Activated B cell treated with CpG ODN at 0.5 μM for 24 hours (primary cell): Measurements from ENCODE around the gene ABAT. TPM values are rescaled to one million over a fixed set of nuclear protein-coding genes. Genes with fewer than 3 reads are reported as not detected.

Experiments
- ATAC-seq: fragments of 200-7000 bp; cut with Tn5 transposase; one replicate; pipeline ENCODE4 v1.10.0; 2021; ENCODE audit warnings: low read depth, mild to moderate bottlenecking, moderate library complexity
- CTCF ChIA-PET: fragments of 350-600 bp; sonication (Branson Sonifier 250); formaldehyde crosslinking; loops from one replicate; lab custom pipeline; 2021; ENCODE audit warnings: antibody characterized with exemption; lab: Charles Lee
- POLR2A ChIA-PET: fragments of 350-600 bp; sonication (Branson Sonifier 250); formaldehyde crosslinking; loops from one replicate; lab custom pipeline; 2021; ENCODE audit warnings: antibody characterized with exemption; lab: Charles Lee
- DNase-seq: peaks from one replicate; pipeline ENCODE4 v3.0.0; 2022
- H3K27ac Mint-ChIP-seq: one replicate; pipeline ENCODE4 v1.8.0; 2020; ENCODE audit warnings: mixed read lengths
- H3K27me3 Mint-ChIP-seq: one replicate; pipeline ENCODE4 v1.8.0; 2021; ENCODE audit warnings: mixed read lengths
- H3K36me3 Mint-ChIP-seq: one replicate; pipeline ENCODE4 v1.8.0; 2021; ENCODE audit warnings: low read depth, mixed read lengths
- H3K4me1 Mint-ChIP-seq: one replicate; pipeline ENCODE4 v1.8.0; 2021; ENCODE audit warnings: mixed read lengths
- H3K4me3 Mint-ChIP-seq: one replicate; pipeline ENCODE4 v1.8.0; 2020; ENCODE audit warnings: mild to moderate bottlenecking, mixed read lengths
- H3K9me3 Mint-ChIP-seq: one replicate; pipeline ENCODE4 v1.8.0; 2020; ENCODE audit warnings: mixed read lengths
- intact Hi-C: fragments of 100-400 bp; cut with micrococcal nuclease; formaldehyde crosslinking; loops from one replicate; pipeline ENCODE4 v1.15.1; 2024
- total RNA-seq: library from RNA; stranded (reverse); gene quantifications from 2 replicates; pipeline ENCODE4 v1.2.3, GENCODE V29; 2022
- TF ChIP-seq, protein P1 (sequence below): fragments of 200-600 bp; IDR thresholded peaks from one replicate; pipeline ENCODE4 v1.8.0; 2022; ENCODE audit warnings: antibody characterized with exemption, mild to moderate bottlenecking

The ABAT gene
- total RNA-seq, 1 donor from 2014 or later = 13.2 TPM

DNA sequence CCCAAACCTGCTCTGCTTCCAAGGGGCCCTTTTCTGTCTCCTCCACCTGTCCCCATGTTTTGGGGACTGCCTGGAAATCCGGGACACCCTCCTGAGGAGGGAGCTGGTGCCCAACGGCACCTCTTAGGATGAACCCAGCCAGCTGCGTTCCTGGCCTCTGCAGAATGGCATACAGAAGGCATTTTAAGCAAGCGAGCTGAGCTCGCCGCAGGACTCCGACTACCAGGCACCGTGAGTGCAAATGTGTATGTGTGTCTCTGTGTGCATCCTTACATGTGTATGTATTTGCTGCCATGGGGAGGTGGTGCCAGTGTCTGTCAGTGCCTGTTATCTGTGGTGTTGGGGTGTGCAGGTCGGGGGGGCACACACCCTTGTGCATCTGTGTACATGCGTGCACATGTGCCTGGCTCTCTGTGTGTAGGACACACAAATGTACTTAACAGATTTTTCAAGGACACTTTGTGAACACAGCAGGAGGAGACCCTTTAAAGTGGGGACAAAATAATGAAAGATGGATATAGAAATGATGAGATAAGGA is 39.3 kb downstream of the ABAT start:
- ATAC-seq (no peak), DNase-seq (no peak)
- Mint-ChIP-seq H3K4me1 (peaks cover 6% of the 10 kb centered on the region), H3K9me3 (peaks cover 3% of the 10 kb centered on the region), H3K27ac (no peak overlapping the region), H3K36me3 (peaks cover 26% of the 10 kb centered on the region), H3K4me3 (no peak overlapping the region), H3K27me3 (no peaks in the 10 kb centered on the region)
- ChIA-PET CTCF (no interaction called here), POLR2A (no interaction called here)
- TF ChIP-seq, protein P1, sequence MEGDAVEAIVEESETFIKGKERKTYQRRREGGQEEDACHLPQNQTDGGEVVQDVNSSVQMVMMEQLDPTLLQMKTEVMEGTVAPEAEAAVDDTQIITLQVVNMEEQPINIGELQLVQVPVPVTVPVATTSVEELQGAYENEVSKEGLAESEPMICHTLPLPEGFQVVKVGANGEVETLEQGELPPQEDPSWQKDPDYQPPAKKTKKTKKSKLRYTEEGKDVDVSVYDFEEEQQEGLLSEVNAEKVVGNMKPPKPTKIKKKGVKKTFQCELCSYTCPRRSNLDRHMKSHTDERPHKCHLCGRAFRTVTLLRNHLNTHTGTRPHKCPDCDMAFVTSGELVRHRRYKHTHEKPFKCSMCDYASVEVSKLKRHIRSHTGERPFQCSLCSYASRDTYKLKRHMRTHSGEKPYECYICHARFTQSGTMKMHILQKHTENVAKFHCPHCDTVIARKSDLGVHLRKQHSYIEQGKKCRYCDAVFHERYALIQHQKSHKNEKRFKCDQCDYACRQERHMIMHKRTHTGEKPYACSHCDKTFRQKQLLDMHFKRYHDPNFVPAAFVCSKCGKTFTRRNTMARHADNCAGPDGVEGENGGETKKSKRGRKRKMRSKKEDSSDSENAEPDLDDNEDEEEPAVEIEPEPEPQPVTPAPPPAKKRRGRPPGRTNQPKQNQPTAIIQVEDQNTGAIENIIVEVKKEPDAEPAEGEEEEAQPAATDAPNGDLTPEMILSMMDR = no peak
- intact Hi-C loops = no loop called here

DNA sequence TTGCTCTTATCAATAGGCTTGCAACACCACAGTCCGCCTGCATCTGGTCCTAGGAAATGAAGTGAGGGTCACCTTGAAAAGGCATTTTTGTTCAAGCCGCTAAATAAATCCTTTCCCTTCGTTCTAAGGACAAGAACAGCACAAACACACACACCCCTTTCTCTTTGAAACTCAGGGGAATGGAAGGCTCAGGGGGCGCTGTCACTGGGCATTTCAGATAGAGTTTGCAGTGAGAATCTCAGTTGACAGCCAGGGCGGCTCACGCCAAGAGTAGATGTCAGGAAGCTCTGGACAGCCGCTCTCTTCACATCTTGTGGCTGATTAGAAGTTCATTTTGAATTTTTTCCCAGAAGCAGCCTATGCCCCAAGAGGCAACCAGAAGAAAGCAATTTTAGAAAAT is 39.8 kb downstream of the ABAT start:
- Mint-ChIP-seq H3K4me1 (peaks cover 6% of the 10 kb centered on the region), H3K27me3 (no peaks in the 10 kb centered on the region), H3K36me3 (peaks cover 26% of the 10 kb centered on the region), H3K4me3 (no peak overlapping the region), H3K9me3 (peaks cover 3% of the 10 kb centered on the region), H3K27ac (no peak overlapping the region)
- intact Hi-C loops = no loop called here
- no peak for ATAC-seq
- ChIA-PET POLR2A (no interaction called here), CTCF (no interaction called here)
- TF ChIP-seq, protein P1 = no peak
- no peak for DNase-seq

DNA sequence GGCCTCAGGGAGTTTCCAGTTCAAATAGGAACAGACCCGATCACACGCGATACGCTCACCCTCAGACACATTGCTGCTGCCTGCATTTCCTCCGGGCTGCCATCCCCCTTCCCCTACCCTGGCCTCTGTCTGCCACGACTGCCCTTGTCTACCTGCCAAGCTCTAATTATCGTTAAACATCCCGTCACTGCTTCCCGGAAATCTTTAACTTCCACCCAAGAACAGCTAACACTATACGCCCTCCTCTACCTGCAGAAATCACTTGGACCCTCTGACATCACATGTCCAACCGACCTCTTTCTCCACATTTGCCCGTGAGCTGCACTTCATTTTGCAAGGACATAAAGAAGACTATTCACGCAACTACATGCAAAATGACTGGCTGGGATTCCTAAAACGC is 40.4 kb downstream of the ABAT start:
- ChIA-PET CTCF (no interaction called here), POLR2A (no interaction called here)
- peaks cover 6% of the 10 kb centered on the region for H3K4me1 Mint-ChIP-seq
- peaks cover 3% of the 10 kb centered on the region for H3K9me3 Mint-ChIP-seq
- ATAC-seq = no peak
- no peak overlapping the region for H3K4me3 Mint-ChIP-seq
- DNase-seq = no peak
- H3K36me3 Mint-ChIP-seq = peaks cover 26% of the 10 kb centered on the region
- intact Hi-C loops = no loop called here
- TF ChIP-seq, protein P1 = no peak
- H3K27me3 Mint-ChIP-seq = no peaks in the 10 kb centered on the region
- H3K27ac Mint-ChIP-seq = no peak overlapping the region

DNA sequence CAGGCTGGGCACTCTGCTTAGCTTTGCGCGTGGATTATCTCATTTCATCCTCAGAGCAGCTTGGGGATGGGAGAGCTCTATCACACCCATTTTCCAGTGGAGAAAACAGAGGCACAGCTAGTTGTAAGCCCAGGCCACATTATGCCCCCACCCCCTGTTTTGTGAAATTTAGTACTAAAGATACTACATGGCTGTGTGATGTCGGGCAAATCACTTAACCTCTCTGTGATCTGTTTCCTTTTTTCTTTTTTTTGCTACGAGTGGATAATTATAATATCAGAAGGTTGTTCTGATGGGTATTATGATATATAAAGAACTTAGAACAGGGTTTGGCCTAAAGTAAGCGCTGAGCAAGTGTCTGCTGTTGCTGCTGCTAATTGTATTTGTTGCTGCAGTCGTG is 41.6 kb downstream of the ABAT start:
- intact Hi-C loops = no loop called here

DNA sequence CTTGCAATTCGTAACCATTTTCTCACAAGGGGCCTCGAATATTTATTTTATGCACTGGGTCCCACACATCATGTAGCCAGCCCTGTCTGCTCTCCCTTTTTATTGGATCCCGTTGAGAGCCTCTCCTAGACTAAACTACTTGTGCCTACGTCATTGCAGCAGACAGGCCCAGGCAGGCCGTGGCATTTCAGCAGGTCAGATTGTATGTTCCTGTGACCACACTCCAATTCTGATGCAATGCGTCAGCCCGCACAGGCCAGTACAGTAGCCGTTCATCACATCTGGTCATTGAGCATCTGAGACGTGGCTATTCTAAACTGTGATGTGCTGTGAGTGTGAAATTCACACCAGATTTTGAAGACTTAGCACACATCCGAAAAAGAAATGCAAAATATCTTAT is 42.2 kb downstream of the ABAT start:
- no peak for ATAC-seq
- H3K4me3 Mint-ChIP-seq = no peak overlapping the region
- H3K27ac Mint-ChIP-seq = no peak overlapping the region
- H3K27me3 Mint-ChIP-seq = no peaks in the 10 kb centered on the region
- no peak for DNase-seq
- H3K9me3 Mint-ChIP-seq = peaks cover 3% of the 10 kb centered on the region
- ChIA-PET CTCF (no interaction called here), POLR2A (no interaction called here)
- peaks cover 6% of the 10 kb centered on the region for H3K4me1 Mint-ChIP-seq
- peaks cover 26% of the 10 kb centered on the region for H3K36me3 Mint-ChIP-seq
- TF ChIP-seq, protein P1 = no peak
- intact Hi-C loops = no loop called here

More for the DNA sequence above, 41.6 kb downstream of the ABAT start:
- no peaks in the 10 kb centered on the region for H3K27me3 Mint-ChIP-seq
- no peak for DNase-seq
- H3K36me3 Mint-ChIP-seq = peaks cover 26% of the 10 kb centered on the region
- ATAC-seq = no peak
- H3K4me1 Mint-ChIP-seq = peaks cover 6% of the 10 kb centered on the region
- no peak overlapping the region for H3K27ac Mint-ChIP-seq
- ChIA-PET CTCF (no interaction called here), POLR2A (no interaction called here)
- H3K9me3 Mint-ChIP-seq = peaks cover 3% of the 10 kb centered on the region
- no peak overlapping the region for H3K4me3 Mint-ChIP-seq
- TF ChIP-seq, protein P1 = no peak
